Left lung (tissue), 10 donors: ENCODE data around the gene RREB1. TPM values are rescaled to one million over a fixed set of nuclear protein-coding genes. Genes with fewer than 3 reads are reported as not detected.

Source experiments
- ATAC-seq: fragments of 200-7000 bp; cut with Tn5 transposase; one replicate; pipeline ENCODE4 v1.9.1; 2020; ENCODE audit warnings: moderate library complexity
- DNase-seq, 4 donors: peaks; one replicate each; pipeline ENCODE4 v3.0.0-alpha.2; 2013 to 2020
- H3K27ac ChIP-seq, 2 donors: fragments of 200-600 bp; sonication (generic) in 1 of 2; one replicate each; pipeline versions ENCODE4 v1.5.0 to v1.8.0; 2020 to 2021
- H3K27me3 ChIP-seq, 2 donors: fragments of 200-600 bp; sonication (generic) in 1 of 2; one replicate each; pipeline versions ENCODE4 v1.5.0 to v1.8.0; 2020 to 2021
- H3K36me3 ChIP-seq, 2 donors: fragments of 200-600 bp; sonication (generic) in 1 of 2; one replicate each; pipeline versions ENCODE4 v1.5.0 to v1.8.0; 2020 to 2021
- H3K4me1 ChIP-seq, 2 donors: fragments of 200-600 bp; one replicate each; pipeline ENCODE4 v1.8.0; 2021
- H3K4me3 ChIP-seq, 2 donors: fragments of 200-600 bp; sonication (generic) in 1 of 2; one replicate each; pipeline versions ENCODE4 v1.5.0 to v1.8.0; 2020 to 2021; ENCODE audit warnings: mild to moderate bottlenecking in 1 of 2
- H3K9me3 ChIP-seq, 2 donors: fragments of 200-600 bp; sonication (generic) in 1 of 2; one replicate each; pipeline versions ENCODE4 v1.5.0 to v1.8.0; 2020 to 2021
- CTCF ChIP-seq, 2 donors: fragments of 200-600 bp; sonication (generic) in 1 of 2; IDR thresholded peaks; one replicate each; pipeline versions ENCODE4 v1.5.0 to v1.8.0; 2021; ENCODE audit warnings: antibody characterized with exemption in 2 of 2
- intact Hi-C, 2 donors: fragments of 100-400 bp; cut with DNase I; formaldehyde crosslinking; loops; one replicate each; pipeline versions ENCODE4 v1.11.2 to v1.14.2; 2022
- polyA plus RNA-seq, 6 donors: library from polyadenylated mRNA; unstranded; fragments of 120-200 nt; gene quantifications; one replicate each; pipeline ENCODE4 v1.2.1, GENCODE V29; 2013; ENCODE audit not compliant: insufficient read length in 6 of 6
- total RNA-seq, 2 donors: library from RNA; stranded (reverse); fragmentation: NEBNext Ultra II Directional; extraction: Animal tissue kit (Norgen Biotek cat#: 25700); gene quantifications; one replicate each; pipeline ENCODE4 v1.2.1, GENCODE V29; 2021
- donor health status: DM: no; HTN: yes; CAD: no.
- donor health status: DM: no; HTN: no; CAD: no.

The RREB1 gene
- total and polyA plus RNA-seq, 8 donors, result 24.1 to 54.0 (median 27.6) TPM

GRCh38 chr6:7147051-7147671, 39.4 kb downstream of the RREB1 start:
- Histone ChIP-seq H3K4me3 (no peak overlapping the region), H3K27ac (peak overlapping the region; percentile 85), H3K9me3 (no peaks in the 10 kb centered on the region), H3K4me1 (peaks cover 41 to 86% of the 10 kb centered on the region in 2 donors), H3K27me3 (no peaks in the 10 kb centered on the region), H3K36me3 (no peaks in the 10 kb centered on the region)
- TF ChIP-seq CTCF (IDR thresholded peaks at IDR 0.05), result no peak
- ATAC-seq (no peak), DNase-seq (no peak)
- intact Hi-C loops, result loop anchor here in 1 of 2 donors (10.0 kb wide), 1 partner anchor 628 kb away; no protein-coding TSS in a partner anchor

- no peak for TF ChIP-seq CTCF (IDR thresholded peaks at IDR 0.05)
- intact Hi-C loops, result loop anchor here in 1 of 2 donors (10.0 kb wide), 1 partner anchor 627 kb away; no protein-coding TSS in a partner anchor
- Histone ChIP-seq H3K4me1 (peaks cover 47 to 83% of the 10 kb centered on the region in 2 donors), H3K36me3 (no peaks in the 10 kb centered on the region), H3K27ac (no peak overlapping the region), H3K27me3 (no peaks in the 10 kb centered on the region), H3K9me3 (no peaks in the 10 kb centered on the region), H3K4me3 (no peak overlapping the region)
- DNase-seq (no peak), ATAC-seq (no peak)
Observed at GRCh38 chr6:7148100-7148822, 40.5 kb downstream of the RREB1 start.

GRCh38 chr6:7150381-7151064, 42.8 kb downstream of the RREB1 start:
- DNase-seq (peak in 1 of 4 donors; percentile 71), ATAC-seq (no peak)
- no peak overlapping the region for H3K27ac ChIP-seq
- no peaks in the 10 kb centered on the region for H3K36me3 ChIP-seq
- H3K4me1 ChIP-seq, result peaks cover 49 to 81% of the 10 kb centered on the region in 2 donors
- no peaks in the 10 kb centered on the region for H3K9me3 ChIP-seq
- no peak for TF ChIP-seq CTCF (IDR thresholded peaks at IDR 0.05)
- no peaks in the 10 kb centered on the region for H3K27me3 ChIP-seq
- no peak overlapping the region for H3K4me3 ChIP-seq
- intact Hi-C loops, result no loop called here

- no peak for TF ChIP-seq CTCF (IDR thresholded peaks at IDR 0.05)
- no peak overlapping the region for H3K4me3 ChIP-seq
- no peaks in the 10 kb centered on the region for H3K27me3 ChIP-seq
- no peak for DNase-seq
- H3K27ac ChIP-seq, result peak overlapping the region in 1 of 2 donors; percentile 54
- no peaks in the 10 kb centered on the region for H3K9me3 ChIP-seq
- no peak for ATAC-seq
- peaks cover 53 to 81% of the 10 kb centered on the region in 2 donors for H3K4me1 ChIP-seq
- no peaks in the 10 kb centered on the region for H3K36me3 ChIP-seq
- intact Hi-C loops, result no loop called here
Observed at GRCh38 chr6:7151381-7151780, 43.6 kb downstream of the RREB1 start.

- Histone ChIP-seq H3K4me1 (peaks cover 52 to 81% of the 10 kb centered on the region in 2 donors), H3K27me3 (no peaks in the 10 kb centered on the region), H3K4me3 (no peak overlapping the region), H3K36me3 (no peaks in the 10 kb centered on the region), H3K9me3 (no peaks in the 10 kb centered on the region), H3K27ac (peak overlapping the region; percentile 54 to 55)
- intact Hi-C loops, result no loop called here
- DNase-seq (no peak), ATAC-seq (peak; percentile 50)
- no peak for TF ChIP-seq CTCF (IDR thresholded peaks at IDR 0.05)
Observed at GRCh38 chr6:7152462-7152861, 44.7 kb downstream of the RREB1 start.
